Heart right ventricle (tissue), 16 donors: ENCODE results near the gene RWDD4. TPM values are rescaled to one million over a fixed set of nuclear protein-coding genes. Genes with fewer than 3 reads are reported as not detected.

ENCODE experiments used
- ATAC-seq, 8 donors: fragments of 200-7000 bp; cut with Tn5 transposase; one replicate each; pipeline ENCODE4 v1.9.1; 2020; ENCODE audit warnings: mild to moderate bottlenecking in 8 of 8, moderate library complexity in 8 of 8, moderate number of reproducible peaks in 1 of 8
- DNase-seq, 2 donors: peaks; one replicate each; pipeline ENCODE4 v3.0.0-alpha.2; 2020
- H3K27ac ChIP-seq, 10 donors: fragments of 200-600 bp; sonication (generic) in 2 of 10; one replicate each; pipeline versions ENCODE4 v1.5.0 to v1.8.0; 2020 to 2022; ENCODE audit warnings: mild to moderate bottlenecking in 3 of 10
- H3K27me3 ChIP-seq, 7 donors: fragments of 200-600 bp; one replicate each; pipeline ENCODE4 v1.8.0; 2021 to 2022; ENCODE audit warnings: mild to moderate bottlenecking in 2 of 7
- H3K36me3 ChIP-seq, 9 donors: fragments of 200-600 bp; sonication (generic) in 1 of 9; one replicate each; pipeline versions ENCODE4 v1.5.0 to v1.8.0; 2020 to 2022; ENCODE audit warnings: mild to moderate bottlenecking in 2 of 9
- H3K4me1 ChIP-seq, 9 donors: fragments of 200-600 bp; sonication (generic) in 1 of 9; one replicate each; pipeline versions ENCODE4 v1.5.0 to v1.8.0; 2020 to 2022; ENCODE audit warnings: mild to moderate bottlenecking in 4 of 9
- H3K4me3 ChIP-seq, 10 donors: fragments of 200-600 bp; sonication (generic) in 2 of 10; one replicate each; pipeline versions ENCODE4 v1.5.0 to v1.8.0; 2020 to 2022; ENCODE audit warnings: mild to moderate bottlenecking in 7 of 10, moderate library complexity in 2 of 10
- H3K9me3 ChIP-seq, 11 donors: fragments of 200-600 bp in 10 of 11; sonication (generic) in 2 of 11; one replicate each; pipeline versions ENCODE4 v1.5.0 to v1.8.0; 2013 to 2022; ENCODE audit warnings: mild to moderate bottlenecking in 2 of 11, control low read depth in 1 of 11, moderate library complexity in 1 of 11
- WGBS, 2 donors: extraction: QIAGEN DNeasy Blood & Tissue Kit; methylation state at CpG; one replicate each; pipeline ENCODE4 v1.1.7; 2013; ENCODE audit warnings: inconsistent platforms in 1 of 2; 5-methylcytosine and 5-hydroxymethylcytosine counted together
- intact Hi-C, 10 donors: fragments of 100-400 bp; cut with DNase I; formaldehyde crosslinking; loops; one replicate each; pipeline versions ENCODE4 v1.11.1 to v1.14.2; 2022
- polyA plus RNA-seq, 2 donors: library from polyadenylated mRNA; stranded (reverse); fragments of 200-250 nt; gene quantifications; one replicate each; pipeline ENCODE4 v1.2.3, GENCODE V29; 2013
- total RNA-seq, 10 donors: library from RNA; stranded (reverse); fragmentation: NEBNext Ultra II Directional in 3 of 10; extraction: Animal tissue kit (Norgen Biotek cat#: 25700) in 3 of 10; gene quantifications; one replicate each; pipeline versions ENCODE4 v1.2.1 to v1.2.4, GENCODE V29; 2021 to 2023
- TF ChIP-seq, protein P1 (sequence below), 9 donors: fragments of 200-600 bp; sonication (generic) in 2 of 9; IDR thresholded peaks; one replicate each; pipeline versions ENCODE4 v1.5.0 to v1.8.0; 2021 to 2022; ENCODE audit warnings: antibody characterized with exemption in 9 of 9, mild to moderate bottlenecking in 5 of 9, moderate library complexity in 1 of 9
- donor health status: Arrhythmogenic right ventricular cardiomyopathy.
- donor health status: ischemic (EF 13 %, LVEDD 7.1; RV severe dilation, severe dysfunction).
- donor health status: healthy with polysubstance abuse.
- donor health status: DM: no; HTN: yes; CAD: no.
- donor health status: DM: no; HTN: no; CAD: no.
- donor health status: ischemic (EF 25% LVEDD 6.9; RV normal size, moderate dysfunction).
- donor health status: ischemic (EF 25% LVEDD 5.7; RV mildly dilated, moderate dysfunction).
- donor health status: healthy.
- donor health status: DM: yes; HTN: yes; CAD: no.
- donor health status: Ischemic cardiomyopathy.
- donor health status: ischemic (EF 35%, LVEDD 5.7; RV mildly dilated, moderate dysfunction).
- donor health status: nonischemic (EF 11% LVEDD 7.7; RV severe dilation, severe dysfunction).
- donor health status: DM: yes; HTN: yes; CAD: no.
- donor health status: PGD.
- donor health status: ischemic (EF 29% LVEDD 5.4; RV normal size, mild dysfunction).
- donor health status: nonischemic (EF 23%, LVEDD 6.1; RV moderate dilation, normal function).

The RWDD4 gene
- total and polyA plus RNA-seq, 12 donors, result 6.9 to 17.8 (median 14.6) TPM

- Histone ChIP-seq H3K27ac (no peak overlapping the region), H3K9me3 (no peaks in the 10 kb centered on the region), H3K27me3 (peaks cover 0 to 8% (median 0%) of the 10 kb centered on the region in 7 donors), H3K36me3 (no peaks in the 10 kb centered on the region), H3K4me3 (no peak overlapping the region), H3K4me1 (peaks cover 0 to 13% (median 0%) of the 10 kb centered on the region in 9 donors)
- DNase-seq, result no peak
- intact Hi-C loops, result no loop called here
- 79 to 86% methylated on average over 4 of the region's 4 CpGs for WGBS, 2 donors
- TF ChIP-seq, protein P1, sequence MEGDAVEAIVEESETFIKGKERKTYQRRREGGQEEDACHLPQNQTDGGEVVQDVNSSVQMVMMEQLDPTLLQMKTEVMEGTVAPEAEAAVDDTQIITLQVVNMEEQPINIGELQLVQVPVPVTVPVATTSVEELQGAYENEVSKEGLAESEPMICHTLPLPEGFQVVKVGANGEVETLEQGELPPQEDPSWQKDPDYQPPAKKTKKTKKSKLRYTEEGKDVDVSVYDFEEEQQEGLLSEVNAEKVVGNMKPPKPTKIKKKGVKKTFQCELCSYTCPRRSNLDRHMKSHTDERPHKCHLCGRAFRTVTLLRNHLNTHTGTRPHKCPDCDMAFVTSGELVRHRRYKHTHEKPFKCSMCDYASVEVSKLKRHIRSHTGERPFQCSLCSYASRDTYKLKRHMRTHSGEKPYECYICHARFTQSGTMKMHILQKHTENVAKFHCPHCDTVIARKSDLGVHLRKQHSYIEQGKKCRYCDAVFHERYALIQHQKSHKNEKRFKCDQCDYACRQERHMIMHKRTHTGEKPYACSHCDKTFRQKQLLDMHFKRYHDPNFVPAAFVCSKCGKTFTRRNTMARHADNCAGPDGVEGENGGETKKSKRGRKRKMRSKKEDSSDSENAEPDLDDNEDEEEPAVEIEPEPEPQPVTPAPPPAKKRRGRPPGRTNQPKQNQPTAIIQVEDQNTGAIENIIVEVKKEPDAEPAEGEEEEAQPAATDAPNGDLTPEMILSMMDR (IDR thresholded peaks at IDR 0.05), result no peak
- no peak for ATAC-seq
Observed at GRCh38 chr4:183618681-183619080, 40.3 kb downstream of the RWDD4 start.

- TF ChIP-seq, protein P1 (IDR thresholded peaks at IDR 0.05), result no peak
Observed at GRCh38 chr4:183617075-183617474, 41.9 kb downstream of the RWDD4 start.

DNA sequence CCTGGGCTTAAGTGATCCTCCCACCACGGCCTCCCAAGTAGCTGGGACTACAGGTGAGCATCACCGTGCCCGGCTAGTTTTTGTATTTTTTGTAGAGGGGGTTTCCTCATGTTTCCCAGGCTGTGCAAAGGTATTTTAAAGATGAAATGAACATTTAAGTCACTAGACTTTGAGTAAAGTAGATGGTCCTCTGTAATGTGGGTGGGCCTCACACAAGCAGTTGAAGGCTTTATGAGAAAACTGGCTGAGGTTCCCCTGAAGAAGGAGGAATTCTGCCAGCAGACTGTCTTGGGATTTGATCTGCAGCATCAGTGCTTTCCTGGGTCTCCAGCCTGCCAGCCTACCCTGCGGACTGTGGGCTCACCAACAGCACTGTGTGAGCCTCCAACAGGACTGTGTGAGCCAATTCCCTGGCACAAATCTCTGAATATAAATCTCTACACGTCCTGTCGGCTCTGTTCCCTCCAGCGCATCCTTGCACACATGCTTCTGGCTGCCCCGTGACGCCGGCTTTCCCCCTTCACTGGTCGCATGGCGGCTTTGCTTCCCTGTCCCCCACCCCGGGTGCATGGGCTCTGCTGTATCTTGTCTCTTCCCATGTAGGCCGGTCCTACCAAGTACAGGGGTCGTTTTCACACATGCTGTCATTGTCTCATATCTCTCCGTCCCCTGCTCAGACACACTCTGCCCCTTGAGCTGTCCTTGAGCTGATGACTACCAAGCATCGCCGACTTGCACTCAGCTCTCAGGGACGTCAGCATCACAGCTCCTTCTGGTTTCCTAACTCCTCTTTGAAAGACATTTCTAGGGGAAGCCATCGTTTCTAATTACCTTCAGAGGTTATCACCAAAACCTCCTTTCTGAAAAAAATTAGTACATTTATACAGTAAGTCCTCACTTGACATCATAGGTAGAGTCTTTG is 46.4 kb downstream of the RWDD4 start:
- no peaks in the 10 kb centered on the region for H3K36me3 ChIP-seq
- WGBS, 2 donors, result 78 to 80% methylated on average over 20 of the region's 20 CpGs
- intact Hi-C loops, result no loop called here
- H3K27me3 ChIP-seq, result peaks cover 0 to 10% (median 0%) of the 10 kb centered on the region in 7 donors
- ATAC-seq, result no peak
- no peak overlapping the region for H3K27ac ChIP-seq
- no peaks in the 10 kb centered on the region for H3K9me3 ChIP-seq
- H3K4me3 ChIP-seq, result no peak overlapping the region
- no peaks in the 10 kb centered on the region for H3K4me1 ChIP-seq
- TF ChIP-seq, protein P1 (IDR thresholded peaks at IDR 0.05), result no peak
- no peak for DNase-seq

More at GRCh38 chr4:183617075-183617474, 41.9 kb downstream of the RWDD4 start:
- Histone ChIP-seq H3K27ac (no peak overlapping the region), H3K36me3 (no peaks in the 10 kb centered on the region), H3K27me3 (peaks cover 0 to 9% (median 0%) of the 10 kb centered on the region in 7 donors), H3K4me3 (no peak overlapping the region), H3K9me3 (no peaks in the 10 kb centered on the region), H3K4me1 (peaks cover 0 to 10% (median 0%) of the 10 kb centered on the region in 9 donors)
- 92 to 97% methylated on average over 2 of the region's 2 CpGs for whole genome bisulfite sequencing, 2 donors
- DNase-seq (no peak), ATAC-seq (no peak)
- intact Hi-C loops, result no loop called here

DNA sequence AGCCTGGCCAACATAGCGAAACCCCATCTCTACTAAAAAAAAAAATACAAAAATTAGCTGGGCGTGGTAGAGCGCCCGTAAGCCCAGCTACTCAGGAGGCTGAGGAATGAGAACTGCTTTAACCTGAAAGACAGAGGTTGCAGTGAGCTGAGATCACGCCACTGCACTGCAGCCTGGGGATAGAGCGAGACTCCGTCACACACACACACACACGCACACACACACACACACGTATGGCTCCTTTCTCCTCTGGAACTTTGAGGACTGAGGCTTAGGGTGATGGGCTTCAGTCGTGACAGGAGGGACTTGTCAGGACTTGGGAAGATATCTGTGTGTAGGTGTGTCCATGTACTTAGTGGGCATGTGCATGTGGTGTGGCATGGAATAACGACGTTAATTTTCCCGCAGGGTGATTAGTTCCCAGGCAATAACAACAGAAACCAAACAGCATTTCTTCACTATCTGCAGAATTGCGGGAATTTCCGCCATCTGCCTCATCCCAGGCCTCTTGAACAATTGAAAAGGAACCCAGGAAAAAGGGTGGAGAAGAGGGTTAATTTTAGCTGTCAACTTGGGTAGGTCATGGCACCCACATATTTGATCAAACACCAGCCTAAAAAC is 47.7 kb downstream of the RWDD4 start:
- H3K9me3 ChIP-seq, result no peaks in the 10 kb centered on the region
- peaks cover 0 to 15% (median 0%) of the 10 kb centered on the region in 7 donors for H3K27me3 ChIP-seq
- 83 to 85% methylated on average over 15 of the region's 15 CpGs for WGBS, 2 donors
- no peak for DNase-seq
- H3K27ac ChIP-seq, result no peak overlapping the region
- no peaks in the 10 kb centered on the region for H3K36me3 ChIP-seq
- H3K4me1 ChIP-seq, result no peaks in the 10 kb centered on the region
- intact Hi-C loops, result no loop called here
- no peak overlapping the region for H3K4me3 ChIP-seq
- TF ChIP-seq, protein P1 (IDR thresholded peaks at IDR 0.05), result no peak
- ATAC-seq, result no peak
